ENCODE measurements around the gene LAPTM5. TPM values are rescaled to one million over a fixed set of nuclear protein-coding genes. Genes with fewer than 3 reads are reported as not detected.

Gene LAPTM5
- total and polyA plus RNA-seq, 2 donors (not counting 3 experiments of a cell fraction or from before 2014, with no cell fraction given) = 83.4 to 95.2 TPM

- no peak overlapping the region for H3K4me3 ChIP-seq (replicated peaks in 1 of 3; ENCODE audit: insufficient read depth in 1 of 3, low read depth in 1 of 3, low read length in 3 of 3)
- no TSS peak for BruUV-seq (replicated peaks)
- FAIRE-seq (no peak), DNase-seq (ENCODE audit: low read depth, low spot score) (no peak)
- no peak overlapping the region for H3K9ac ChIP-seq (replicated peaks; ENCODE audit: extremely low read depth, insufficient read depth, low read length)
- H2AFZ ChIP-seq (ENCODE audit: low read depth, low read length) = no peak overlapping the region
- no peaks in the 10 kb centered on the region for H3K9me3 ChIP-seq (replicated peaks; ENCODE audit: control insufficient read depth, insufficient read depth, low read length)
- no peaks in the 10 kb centered on the region for H4K20me1 ChIP-seq (replicated peaks; ENCODE audit: control insufficient read depth, extremely low read depth, insufficient read depth, low read length)
- H3K9me1 ChIP-seq (replicated peaks; ENCODE audit: control insufficient read depth, extremely low read depth, insufficient read depth, low read length) = no peaks in the 10 kb centered on the region
- dilution Hi-C loops (cut with MboI; ENCODE audit: extremely low pct_ligation_motif_present, low sequenced_read_pairs) = no loop called here
- no peaks in the 10 kb centered on the region for H3K36me3 ChIP-seq (ENCODE audit: control insufficient read depth in 2 of 2, extremely low read depth in 1 of 2, insufficient read depth in 2 of 2, low read length in 2 of 2)
- CTCF ChIA-PET = no interaction called here
- no peaks in the 10 kb centered on the region for H3K4me1 ChIP-seq (ENCODE audit: control insufficient read depth, extremely low read depth, insufficient read depth, low read length)
- H3K27me3 ChIP-seq (ENCODE audit: control insufficient read depth in 2 of 2, insufficient read depth in 2 of 2, low read length in 2 of 2) = peaks cover 0 to 3% of the 10 kb centered on the region in 2 experiments
- no peak overlapping the region for H3K27ac ChIP-seq (ENCODE audit: insufficient read depth, low read depth, low read length)
- TF ChIP-seq MYC (IDR thresholded peaks at IDR 0.05; ENCODE audit: low read depth, low read length) (no peak), CTCF (IDR thresholded peaks at IDR 0.05; ENCODE audit: extremely low read depth in 1 of 2, insufficient read depth in 1 of 2, low read depth in 1 of 2, low read length in 2 of 2) (no peak), GATA2 (IDR thresholded peaks at IDR 0.05; ENCODE audit: insufficient read depth, insufficient read length, low read depth, low read length) (no peak), POLR2AphosphoS5 (IDR thresholded peaks at IDR 0.05; ENCODE audit: insufficient read depth, low read depth, low read length) (no peak), FOS (IDR thresholded peaks at IDR 0.05; ENCODE audit: borderline replicate concordance, insufficient read depth, low read length) (no peak), JUN (IDR thresholded peaks at IDR 0.05; ENCODE audit: borderline replicate concordance, insufficient read depth, insufficient read length, low read depth) (no peak), POLR2A (IDR thresholded peaks at IDR 0.05; ENCODE audit: low read depth, low read length) (no peak), EZH2 (IDR thresholded peaks at IDR 0.05; ENCODE audit: borderline replicate concordance, low read depth, low read length, severe bottlenecking) (no peak)
- TF ChIP-seq, protein P1, sequence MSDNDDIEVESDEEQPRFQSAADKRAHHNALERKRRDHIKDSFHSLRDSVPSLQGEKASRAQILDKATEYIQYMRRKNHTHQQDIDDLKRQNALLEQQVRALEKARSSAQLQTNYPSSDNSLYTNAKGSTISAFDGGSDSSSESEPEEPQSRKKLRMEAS (IDR thresholded peaks at IDR 0.05; ENCODE audit: insufficient read depth, insufficient read length) = no peak
- POLR2A ChIA-PET = no interaction called here
- intact Hi-C loops (cut with micrococcal nuclease) = no loop called here
- H3K79me2 ChIP-seq (ENCODE audit: control insufficient read depth, insufficient read depth, low read length) = no peaks in the 10 kb centered on the region
- H3K4me2 ChIP-seq (ENCODE audit: insufficient read depth, low read length) = no peak overlapping the region
These were observed 62.1 kb downstream of the LAPTM5 start for GRCh38 chr1:30695439-30695841.
